ENCODE measurements around the gene MROH2A.

DNA sequence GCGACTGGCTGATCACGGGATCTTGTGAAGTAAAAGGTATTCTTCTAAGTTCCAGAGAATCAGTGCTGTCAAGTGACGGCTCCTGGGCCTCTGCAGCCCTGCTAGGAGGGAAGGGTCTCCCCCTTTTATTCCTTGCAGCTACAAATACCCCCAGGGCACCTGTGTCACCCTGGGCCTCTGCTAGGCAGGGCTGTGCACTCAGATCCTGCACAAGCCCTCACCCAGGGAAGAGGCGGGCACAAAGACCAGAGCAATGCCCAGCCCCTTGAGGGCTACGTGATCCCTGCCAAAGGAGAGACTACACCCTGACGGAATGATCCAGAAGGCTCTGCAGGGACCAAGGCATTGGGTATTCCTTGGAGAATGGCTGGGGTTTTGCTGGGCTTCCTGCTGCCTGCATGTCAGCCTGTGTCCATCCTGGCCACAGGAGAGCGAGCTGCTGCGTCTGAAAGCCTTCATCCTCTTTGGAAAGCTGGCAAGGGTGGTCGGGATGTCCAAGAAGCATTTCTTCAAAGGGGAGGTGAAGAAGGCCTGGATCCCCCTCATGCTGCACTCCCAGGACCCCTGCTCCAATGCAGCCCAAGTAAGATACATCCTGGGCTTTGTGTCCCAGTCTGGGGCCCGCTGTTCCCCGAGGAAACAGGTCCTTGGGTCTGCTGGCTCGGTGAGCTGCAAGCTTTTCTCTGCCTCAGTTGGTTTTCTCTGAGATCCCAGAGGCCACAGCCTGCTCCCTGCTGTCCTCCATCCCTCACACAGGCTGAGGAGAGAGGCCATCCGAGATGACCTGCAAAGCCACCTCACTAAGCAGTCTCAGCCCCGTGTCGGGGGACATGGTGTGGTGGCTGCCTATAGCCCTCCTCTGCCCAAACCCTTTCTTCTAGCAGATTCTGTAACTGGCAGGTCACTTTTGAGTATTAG, 51.3 kb downstream of the MROH2A start:
- no peak for TF ChIP-seq GATA2 (IDR thresholded peaks at IDR 0.05; ENCODE audit: low read depth, low read length)
- TF ChIP-seq GATA3 (IDR thresholded peaks at IDR 0.05; ENCODE audit: low read depth, low read length): no peak
